Caco-2 (cell line): ENCODE results near the gene ZNF668. TPM values are rescaled to one million over a fixed set of nuclear protein-coding genes. Genes with fewer than 3 reads are reported as not detected.

Experiments
- BruUV-seq: library from RNA; stranded (reverse); fragments of 400-500 nt; replicated peaks from 2 replicates; lab custom pipeline; 2021; lab: Mats Ljungman, UMichigan
- CTCF ChIA-PET: fragments of 300-600 bp; sonication (Branson Sonifier 250); formaldehyde crosslinking; loops from one replicate; lab custom pipeline; 2022; ENCODE audit warnings: antibody characterized with exemption; lab: Charles Lee
- POLR2A ChIA-PET: fragments of 300-600 bp; sonication (Branson Sonifier 250); formaldehyde crosslinking; loops from one replicate; lab custom pipeline; 2022; ENCODE audit warnings: antibody characterized with exemption; lab: Charles Lee
- DNase-seq, 2 experiments: peaks; one replicate each; pipeline versions ENCODE4 v3.0.0 to v3.0.0-alpha.2; 2020 to 2022
- H3K27me3 ChIP-seq: replicated peaks from 2 replicates; pipeline ENCODE4 v1.6.0; 2011; ENCODE audit warnings: low read length; ENCODE audit not compliant: control insufficient read depth, insufficient read depth
- H3K36me3 ChIP-seq: 2 replicates; pipeline ENCODE4 v1.5.1; 2011; ENCODE audit warnings: low read length; ENCODE audit not compliant: control insufficient read depth, insufficient read depth
- H3K4me1 ChIP-seq: fragments of 250-450 bp; sonication (Bioruptor Pico); 2 replicates; pipeline ENCODE4 v1.5.1; 2020; ENCODE audit warnings: mild to moderate bottlenecking
- H3K4me3 ChIP-seq: 2 replicates; pipeline ENCODE4 v1.5.1; 2011; ENCODE audit warnings: low read depth, mild to moderate bottlenecking, control low read depth, low read length
- H3K9me3 ChIP-seq: fragments of 250-450 bp; sonication (Bioruptor Pico); 2 replicates; pipeline ENCODE4 v1.5.1; 2020; ENCODE audit warnings: mild to moderate bottlenecking, moderate library complexity
- H3K27ac Mint-ChIP-seq: one replicate; pipeline ENCODE4 v1.8.0; 2022; ENCODE audit warnings: mixed read lengths; ENCODE audit not compliant: unreplicated experiment
- H3K27me3 Mint-ChIP-seq: one replicate; pipeline ENCODE4 v1.8.0; 2022; ENCODE audit warnings: mixed read lengths; ENCODE audit not compliant: insufficient read depth, unreplicated experiment
- H3K36me3 Mint-ChIP-seq: one replicate; pipeline ENCODE4 v1.8.0; 2022; ENCODE audit warnings: mild to moderate bottlenecking, mixed read lengths; ENCODE audit not compliant: insufficient read depth, unreplicated experiment
- H3K4me1 Mint-ChIP-seq: one replicate; pipeline ENCODE4 v1.8.0; 2022; ENCODE audit warnings: low read depth, mixed read lengths; ENCODE audit not compliant: unreplicated experiment
- H3K4me3 Mint-ChIP-seq: one replicate; pipeline ENCODE4 v1.8.0; 2022; ENCODE audit warnings: mild to moderate bottlenecking, moderate library complexity, mixed read lengths; ENCODE audit not compliant: unreplicated experiment
- H3K9me3 Mint-ChIP-seq: one replicate; pipeline ENCODE4 v1.8.0; 2022; ENCODE audit warnings: mixed read lengths; ENCODE audit not compliant: unreplicated experiment
- intact Hi-C: fragments of 100-400 bp; cut with micrococcal nuclease; formaldehyde crosslinking; loops from one replicate; pipeline ENCODE4 v1.10.0; 2022; ENCODE audit not compliant: unreplicated experiment
- total RNA-seq: library from RNA; stranded (reverse); gene quantifications from 2 replicates; pipeline ENCODE4 v1.2.3, GENCODE V29; 2022
- TF ChIP-seq, protein P1 (sequence below), 2 experiments: fragments of 200-600 bp in 1 of 2; IDR thresholded peaks; 1 replicate in 1 of 2; 2 replicates in 1 of 2; pipeline versions ENCODE4 v1.5.1 to v1.8.0; 2011 to 2022; ENCODE audit warnings: antibody characterized with exemption in 1 of 2, control low read depth in 1 of 2, inconsistent platforms in 1 of 2, low read depth in 1 of 2, low read length in 1 of 2, mild to moderate bottlenecking in 1 of 2, moderate library complexity in 1 of 2; ENCODE audit not compliant: insufficient read depth in 1 of 2, severe bottlenecking in 1 of 2, unreplicated experiment in 1 of 2

The ZNF668 gene
- total RNA-seq, 1 experiment from 2014 or later: 8.7 TPM

DNA sequence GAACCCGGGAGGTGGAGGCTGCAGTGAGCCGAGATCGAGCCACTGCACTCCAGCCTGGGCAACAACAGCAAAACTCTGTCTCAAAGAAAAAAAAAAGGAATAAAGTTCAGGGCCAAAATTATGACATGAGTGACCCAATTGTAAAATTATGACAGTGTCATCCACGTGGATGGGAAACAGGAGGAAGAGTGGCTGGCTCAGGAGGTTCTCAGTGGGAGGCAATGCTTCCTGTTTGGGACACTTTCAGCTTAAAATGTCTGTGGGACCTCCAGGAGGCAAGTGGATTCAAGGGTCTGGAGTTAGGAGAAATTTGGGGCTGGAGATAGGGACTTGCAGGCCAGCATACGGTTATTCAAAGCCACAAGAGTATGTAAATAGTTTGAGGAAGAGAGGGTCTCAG, 48.7 kb downstream of the ZNF668 start:
- CTCF ChIA-PET: no interaction called here
- TF ChIP-seq, protein P1, sequence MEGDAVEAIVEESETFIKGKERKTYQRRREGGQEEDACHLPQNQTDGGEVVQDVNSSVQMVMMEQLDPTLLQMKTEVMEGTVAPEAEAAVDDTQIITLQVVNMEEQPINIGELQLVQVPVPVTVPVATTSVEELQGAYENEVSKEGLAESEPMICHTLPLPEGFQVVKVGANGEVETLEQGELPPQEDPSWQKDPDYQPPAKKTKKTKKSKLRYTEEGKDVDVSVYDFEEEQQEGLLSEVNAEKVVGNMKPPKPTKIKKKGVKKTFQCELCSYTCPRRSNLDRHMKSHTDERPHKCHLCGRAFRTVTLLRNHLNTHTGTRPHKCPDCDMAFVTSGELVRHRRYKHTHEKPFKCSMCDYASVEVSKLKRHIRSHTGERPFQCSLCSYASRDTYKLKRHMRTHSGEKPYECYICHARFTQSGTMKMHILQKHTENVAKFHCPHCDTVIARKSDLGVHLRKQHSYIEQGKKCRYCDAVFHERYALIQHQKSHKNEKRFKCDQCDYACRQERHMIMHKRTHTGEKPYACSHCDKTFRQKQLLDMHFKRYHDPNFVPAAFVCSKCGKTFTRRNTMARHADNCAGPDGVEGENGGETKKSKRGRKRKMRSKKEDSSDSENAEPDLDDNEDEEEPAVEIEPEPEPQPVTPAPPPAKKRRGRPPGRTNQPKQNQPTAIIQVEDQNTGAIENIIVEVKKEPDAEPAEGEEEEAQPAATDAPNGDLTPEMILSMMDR (IDR thresholded peaks at IDR 0.05; ENCODE audit: insufficient read depth in 1 of 2, low read depth in 1 of 2, low read length in 1 of 2, severe bottlenecking in 1 of 2, unreplicated experiment in 1 of 2): no peak

DNA sequence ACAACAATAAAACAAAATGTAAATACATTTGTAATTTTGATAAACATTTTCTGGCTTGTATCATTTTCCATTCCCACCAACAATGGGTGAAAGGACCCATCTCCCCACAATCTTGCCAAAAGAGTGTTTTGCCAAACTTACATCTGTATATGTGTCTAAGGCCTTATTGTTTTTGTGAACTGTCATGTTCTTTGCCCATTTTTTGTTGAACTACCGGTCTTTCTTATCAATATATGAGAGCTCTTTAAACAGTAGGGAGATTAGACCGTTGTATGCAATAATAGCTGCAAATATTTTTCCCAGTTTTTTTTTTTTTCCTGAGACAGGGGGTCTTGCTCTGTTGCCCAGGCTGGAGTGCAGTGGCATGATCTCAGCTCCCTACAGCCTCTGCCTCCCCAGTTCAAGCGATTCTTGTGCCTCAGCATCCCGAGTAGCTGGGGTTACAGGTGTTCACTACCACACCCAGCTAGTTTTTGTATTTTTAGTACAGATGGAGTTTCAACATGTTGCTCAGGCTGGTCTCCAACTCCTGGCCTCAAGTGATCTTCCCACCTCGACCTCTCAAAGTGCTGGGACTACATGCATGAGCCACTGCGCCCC, 50.3 kb downstream of the ZNF668 start:
- DNase-seq: no peak
- Histone ChIP-seq H3K4me3 (no peak overlapping the region), H3K4me1 (no peaks in the 10 kb centered on the region), H3K27me3 (no peaks in the 10 kb centered on the region), H3K9me3 (no peaks in the 10 kb centered on the region), H3K36me3 (no peaks in the 10 kb centered on the region)
- Mint-ChIP-seq H3K4me1 (peaks cover 13% of the 10 kb centered on the region), H3K36me3 (no peaks in the 10 kb centered on the region), H3K27ac (no peak overlapping the region), H3K4me3 (no peak overlapping the region), H3K27me3 (no peaks in the 10 kb centered on the region), H3K9me3 (no peaks in the 10 kb centered on the region)
- TF ChIP-seq, protein P1 (IDR thresholded peaks at IDR 0.05; ENCODE audit: insufficient read depth in 1 of 2, low read depth in 1 of 2, low read length in 1 of 2, severe bottlenecking in 1 of 2, unreplicated experiment in 1 of 2): no peak
- POLR2A ChIA-PET: interaction anchor here (0.6 kb wide), 1 partner anchor 149 kb away, joined by 5 read pairs; no protein-coding TSS in a partner anchor
- no TSS peak for BruUV-seq
- CTCF ChIA-PET: no interaction called here
- intact Hi-C loops: no loop called here

More for the DNA sequence above, 48.7 kb downstream of the ZNF668 start:
- H3K27me3 ChIP-seq: no peaks in the 10 kb centered on the region
- Mint-ChIP-seq H3K27me3 (no peaks in the 10 kb centered on the region), H3K4me1 (peaks cover 13% of the 10 kb centered on the region), H3K27ac (no peak overlapping the region), H3K4me3 (no peak overlapping the region), H3K9me3 (no peaks in the 10 kb centered on the region), H3K36me3 (no peaks in the 10 kb centered on the region)
- no peak for DNase-seq
- H3K4me3 ChIP-seq: no peak overlapping the region
- no peaks in the 10 kb centered on the region for H3K4me1 ChIP-seq
- no peaks in the 10 kb centered on the region for H3K9me3 ChIP-seq
- no peaks in the 10 kb centered on the region for H3K36me3 ChIP-seq
- no TSS peak for BruUV-seq
- intact Hi-C loops: no loop called here
- POLR2A ChIA-PET: no interaction called here

DNA sequence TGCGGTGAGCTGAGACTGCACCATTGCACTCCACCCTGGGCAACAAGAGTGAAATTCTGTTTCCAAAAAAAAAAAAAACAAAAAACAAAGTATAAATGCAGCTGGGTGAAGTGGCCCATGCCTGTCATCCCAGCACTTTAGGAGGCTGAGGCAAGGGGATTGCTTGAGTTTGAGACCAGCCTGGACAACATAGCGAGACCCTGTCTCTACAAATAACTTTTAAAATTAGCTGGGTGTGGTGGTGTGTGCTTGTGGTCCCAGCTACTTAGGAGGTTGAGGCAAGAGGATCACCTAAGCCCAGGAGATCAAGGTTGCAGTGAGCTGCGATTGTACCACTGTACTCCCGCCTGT, 50.8 kb downstream of the ZNF668 start:
- Mint-ChIP-seq H3K4me3 (no peak overlapping the region), H3K27me3 (no peaks in the 10 kb centered on the region), H3K4me1 (peaks cover 13% of the 10 kb centered on the region), H3K9me3 (no peaks in the 10 kb centered on the region), H3K27ac (no peak overlapping the region), H3K36me3 (no peaks in the 10 kb centered on the region)
- Histone ChIP-seq H3K4me1 (no peaks in the 10 kb centered on the region), H3K36me3 (no peaks in the 10 kb centered on the region), H3K4me3 (no peak overlapping the region), H3K9me3 (no peaks in the 10 kb centered on the region), H3K27me3 (no peaks in the 10 kb centered on the region)
- TF ChIP-seq, protein P1 (IDR thresholded peaks at IDR 0.05; ENCODE audit: insufficient read depth in 1 of 2, low read depth in 1 of 2, low read length in 1 of 2, severe bottlenecking in 1 of 2, unreplicated experiment in 1 of 2): no peak
- no TSS peak for BruUV-seq
- POLR2A ChIA-PET: no interaction called here
- DNase-seq: no peak
- CTCF ChIA-PET: interaction anchor here (0.6 to 0.7 kb wide), 2 partner anchors 70 to 275 kb away, joined by 3 to 5 read pairs; partner anchors contain the start of gene PHKG2
- intact Hi-C loops: no loop called here
